GM23338 (cell line): ENCODE data around the gene HNRNPR. TPM values are rescaled to one million over a fixed set of nuclear protein-coding genes. Genes with fewer than 3 reads are reported as not detected.

Experiments used
- ATAC-seq: fragments of 200-7000 bp; cut with Tn5 transposase; 3 replicates; pipeline ENCODE4 v1.9.1; 2020
- DNase-seq: peaks from one replicate; pipeline ENCODE4 v3.0.0-alpha.2; 2015; ENCODE audit warnings: low spot score
- H2AFZ ChIP-seq: fragments of 200-600 bp; sonication (generic); 2 replicates; pipeline ENCODE4 v1.8.0; 2016; ENCODE audit warnings: antibody characterized with exemption, mild to moderate bottlenecking, moderate library complexity
- H3F3A ChIP-seq: fragments of 200-600 bp; sonication (generic); replicated peaks from 2 replicates; pipeline ENCODE4 v1.8.0; 2017; ENCODE audit warnings: antibody characterized with exemption, mixed run types, low read depth
- H3K27ac ChIP-seq: fragments of 200-600 bp; sonication (generic); 2 replicates; pipeline ENCODE4 v1.6.1; 2016; ENCODE audit warnings: low read depth
- H3K27me3 ChIP-seq: fragments of 200-600 bp; sonication (generic); 2 replicates; pipeline ENCODE4 v1.8.0; 2016; ENCODE audit warnings: mild to moderate bottlenecking, mixed run types, moderate library complexity; ENCODE audit not compliant: insufficient read depth
- H3K36me3 ChIP-seq: fragments of 200-600 bp; sonication (generic); 2 replicates; pipeline ENCODE4 v1.8.0; 2016; ENCODE audit warnings: mild to moderate bottlenecking; ENCODE audit not compliant: insufficient read depth
- H3K4me1 ChIP-seq: fragments of 200-600 bp; sonication (generic); 2 replicates; pipeline ENCODE4 v1.8.0; 2016; ENCODE audit warnings: mild to moderate bottlenecking, moderate library complexity; ENCODE audit not compliant: insufficient read depth
- H3K4me2 ChIP-seq: fragments of 200-600 bp; sonication (generic); 2 replicates; pipeline ENCODE4 v1.7.1; 2017; ENCODE audit warnings: mixed run types
- H3K4me3 ChIP-seq: fragments of 200-600 bp; sonication (generic); 2 replicates; pipeline ENCODE4 v1.6.1; 2016; ENCODE audit warnings: mixed run types
- H3K79me2 ChIP-seq: fragments of 200-600 bp; sonication (generic); replicated peaks from 2 replicates; pipeline ENCODE4 v1.8.0; 2017; ENCODE audit warnings: mild to moderate bottlenecking; ENCODE audit not compliant: insufficient read depth
- H3K9me2 ChIP-seq: fragments of 200-600 bp; sonication (generic); 2 replicates; pipeline ENCODE4 v1.8.0; 2017; ENCODE audit not compliant: insufficient read depth
- H4K20me1 ChIP-seq: fragments of 200-600 bp; sonication (generic); replicated peaks from 2 replicates; pipeline ENCODE4 v1.8.0; 2017; ENCODE audit warnings: mild to moderate bottlenecking; ENCODE audit not compliant: insufficient read depth
- H3K27ac Mint-ChIP-seq: 2 replicates; pipeline ENCODE4 v1.8.0; 2020; ENCODE audit warnings: inconsistent platforms, mild to moderate bottlenecking, moderate library complexity, mixed read lengths
- H3K27me3 Mint-ChIP-seq: 3 replicates; pipeline ENCODE4 v1.8.0; 2022; ENCODE audit warnings: low read depth, mild to moderate bottlenecking, moderate library complexity, mixed read lengths, inconsistent platforms; ENCODE audit not compliant: insufficient read depth, poor library complexity
- H3K36me3 Mint-ChIP-seq: 3 replicates; pipeline ENCODE4 v1.8.0; 2021; ENCODE audit warnings: low read depth, mild to moderate bottlenecking, inconsistent platforms, moderate library complexity, mixed read lengths
- H3K4me1 Mint-ChIP-seq: 3 replicates; pipeline ENCODE4 v1.8.0; 2020; ENCODE audit warnings: mild to moderate bottlenecking, inconsistent platforms, mixed read lengths
- H3K4me3 Mint-ChIP-seq: 3 replicates; pipeline ENCODE4 v1.8.0; 2021; ENCODE audit warnings: moderate library complexity, mild to moderate bottlenecking, inconsistent platforms, mixed read lengths
- H3K9me3 Mint-ChIP-seq: 3 replicates; pipeline ENCODE4 v1.8.0; 2020; ENCODE audit warnings: moderate library complexity, mild to moderate bottlenecking, inconsistent platforms, mixed read lengths
- CREB1 ChIP-seq: fragments of 250-450 bp; sonication (Bioruptor Pico); IDR thresholded peaks from 2 replicates; pipeline ENCODE4 v1.5.0; 2020; ENCODE audit warnings: low read depth, mild to moderate bottlenecking, moderate library complexity
- CTCF ChIP-seq, 2 experiments: fragments of 200-600 bp in 1 of 2; sonication (generic) in 1 of 2; conservative IDR thresholded peaks; 2 replicates each; pipeline versions ENCODE4 v1.5.1 to v1.6.1; 2016 to 2017; ENCODE audit warnings: antibody characterized with exemption in 2 of 2, low read depth in 2 of 2, mild to moderate bottlenecking in 2 of 2, moderate library complexity in 1 of 2
- JUNB ChIP-seq: IDR thresholded peaks from one replicate; pipeline ENCODE4 v1.6.1; 2016; ENCODE audit warnings: antibody characterized with exemption; ENCODE audit not compliant: unreplicated experiment
- POLR2AphosphoS5 ChIP-seq: IDR thresholded peaks from 2 replicates; pipeline ENCODE4 v1.6.1; 2016; ENCODE audit warnings: antibody characterized with exemption, low read depth
- STAT1 ChIP-seq: IDR thresholded peaks from one replicate; pipeline ENCODE4 v1.6.1; 2016; ENCODE audit warnings: antibody characterized with exemption; ENCODE audit not compliant: unreplicated experiment
- polyA plus RNA-seq: library from polyadenylated mRNA; unstranded; fragments of >200 nt; fragmentation: Nextera tagmentation; extraction: Ambion mirVana; gene quantifications from 2 replicates; pipeline ENCODE4 v1.2.1, GENCODE V29; 2016
- total RNA-seq: library from RNA; depleted of rRNA; stranded (reverse); fragments of >200 nt; shearing (Covaris generic); gene quantifications from 2 replicates; pipeline ENCODE4 v1.2.3, GENCODE V29; 2014
- TF ChIP-seq, protein P1 (sequence below): fragments of 250-450 bp; sonication (Bioruptor Pico); IDR thresholded peaks from 2 replicates; pipeline ENCODE4 v1.5.0; 2020; ENCODE audit warnings: mild to moderate bottlenecking, moderate library complexity

HNRNPR gene
- total and polyA plus RNA-seq, 2 experiments from 2014 or later, result 147 to 200 TPM

- H3K4me1 Mint-ChIP-seq, result peaks cover 22% of the 10 kb centered on the region
- ATAC-seq, result no peak
- H3K27ac ChIP-seq, result no peak overlapping the region
- H3K27me3 Mint-ChIP-seq, result peaks cover 57% of the 10 kb centered on the region
- no peak overlapping the region for H2AFZ ChIP-seq
- peaks cover 27% of the 10 kb centered on the region for H3K4me1 ChIP-seq
- no peaks in the 10 kb centered on the region; the same call in 2 of the 3 replicates for H3K9me3 Mint-ChIP-seq
- H3K4me3 ChIP-seq, result no peak overlapping the region
- H3K36me3 ChIP-seq, result no peaks in the 10 kb centered on the region
- H3K27ac Mint-ChIP-seq, result no peak overlapping the region
- peaks cover 30% of the 10 kb centered on the region for H4K20me1 ChIP-seq
- no peak overlapping the region for H3K4me3 Mint-ChIP-seq
- TF ChIP-seq JUNB (no peak), STAT1 (no peak), CREB1 (CRISPR knock-in tag) (no peak), POLR2AphosphoS5 (no peak), CTCF (conservative IDR thresholded peaks at IDR 0.05; ENCODE audit: low read depth in 2 of 2) (no peak)
- TF ChIP-seq, protein P1, sequence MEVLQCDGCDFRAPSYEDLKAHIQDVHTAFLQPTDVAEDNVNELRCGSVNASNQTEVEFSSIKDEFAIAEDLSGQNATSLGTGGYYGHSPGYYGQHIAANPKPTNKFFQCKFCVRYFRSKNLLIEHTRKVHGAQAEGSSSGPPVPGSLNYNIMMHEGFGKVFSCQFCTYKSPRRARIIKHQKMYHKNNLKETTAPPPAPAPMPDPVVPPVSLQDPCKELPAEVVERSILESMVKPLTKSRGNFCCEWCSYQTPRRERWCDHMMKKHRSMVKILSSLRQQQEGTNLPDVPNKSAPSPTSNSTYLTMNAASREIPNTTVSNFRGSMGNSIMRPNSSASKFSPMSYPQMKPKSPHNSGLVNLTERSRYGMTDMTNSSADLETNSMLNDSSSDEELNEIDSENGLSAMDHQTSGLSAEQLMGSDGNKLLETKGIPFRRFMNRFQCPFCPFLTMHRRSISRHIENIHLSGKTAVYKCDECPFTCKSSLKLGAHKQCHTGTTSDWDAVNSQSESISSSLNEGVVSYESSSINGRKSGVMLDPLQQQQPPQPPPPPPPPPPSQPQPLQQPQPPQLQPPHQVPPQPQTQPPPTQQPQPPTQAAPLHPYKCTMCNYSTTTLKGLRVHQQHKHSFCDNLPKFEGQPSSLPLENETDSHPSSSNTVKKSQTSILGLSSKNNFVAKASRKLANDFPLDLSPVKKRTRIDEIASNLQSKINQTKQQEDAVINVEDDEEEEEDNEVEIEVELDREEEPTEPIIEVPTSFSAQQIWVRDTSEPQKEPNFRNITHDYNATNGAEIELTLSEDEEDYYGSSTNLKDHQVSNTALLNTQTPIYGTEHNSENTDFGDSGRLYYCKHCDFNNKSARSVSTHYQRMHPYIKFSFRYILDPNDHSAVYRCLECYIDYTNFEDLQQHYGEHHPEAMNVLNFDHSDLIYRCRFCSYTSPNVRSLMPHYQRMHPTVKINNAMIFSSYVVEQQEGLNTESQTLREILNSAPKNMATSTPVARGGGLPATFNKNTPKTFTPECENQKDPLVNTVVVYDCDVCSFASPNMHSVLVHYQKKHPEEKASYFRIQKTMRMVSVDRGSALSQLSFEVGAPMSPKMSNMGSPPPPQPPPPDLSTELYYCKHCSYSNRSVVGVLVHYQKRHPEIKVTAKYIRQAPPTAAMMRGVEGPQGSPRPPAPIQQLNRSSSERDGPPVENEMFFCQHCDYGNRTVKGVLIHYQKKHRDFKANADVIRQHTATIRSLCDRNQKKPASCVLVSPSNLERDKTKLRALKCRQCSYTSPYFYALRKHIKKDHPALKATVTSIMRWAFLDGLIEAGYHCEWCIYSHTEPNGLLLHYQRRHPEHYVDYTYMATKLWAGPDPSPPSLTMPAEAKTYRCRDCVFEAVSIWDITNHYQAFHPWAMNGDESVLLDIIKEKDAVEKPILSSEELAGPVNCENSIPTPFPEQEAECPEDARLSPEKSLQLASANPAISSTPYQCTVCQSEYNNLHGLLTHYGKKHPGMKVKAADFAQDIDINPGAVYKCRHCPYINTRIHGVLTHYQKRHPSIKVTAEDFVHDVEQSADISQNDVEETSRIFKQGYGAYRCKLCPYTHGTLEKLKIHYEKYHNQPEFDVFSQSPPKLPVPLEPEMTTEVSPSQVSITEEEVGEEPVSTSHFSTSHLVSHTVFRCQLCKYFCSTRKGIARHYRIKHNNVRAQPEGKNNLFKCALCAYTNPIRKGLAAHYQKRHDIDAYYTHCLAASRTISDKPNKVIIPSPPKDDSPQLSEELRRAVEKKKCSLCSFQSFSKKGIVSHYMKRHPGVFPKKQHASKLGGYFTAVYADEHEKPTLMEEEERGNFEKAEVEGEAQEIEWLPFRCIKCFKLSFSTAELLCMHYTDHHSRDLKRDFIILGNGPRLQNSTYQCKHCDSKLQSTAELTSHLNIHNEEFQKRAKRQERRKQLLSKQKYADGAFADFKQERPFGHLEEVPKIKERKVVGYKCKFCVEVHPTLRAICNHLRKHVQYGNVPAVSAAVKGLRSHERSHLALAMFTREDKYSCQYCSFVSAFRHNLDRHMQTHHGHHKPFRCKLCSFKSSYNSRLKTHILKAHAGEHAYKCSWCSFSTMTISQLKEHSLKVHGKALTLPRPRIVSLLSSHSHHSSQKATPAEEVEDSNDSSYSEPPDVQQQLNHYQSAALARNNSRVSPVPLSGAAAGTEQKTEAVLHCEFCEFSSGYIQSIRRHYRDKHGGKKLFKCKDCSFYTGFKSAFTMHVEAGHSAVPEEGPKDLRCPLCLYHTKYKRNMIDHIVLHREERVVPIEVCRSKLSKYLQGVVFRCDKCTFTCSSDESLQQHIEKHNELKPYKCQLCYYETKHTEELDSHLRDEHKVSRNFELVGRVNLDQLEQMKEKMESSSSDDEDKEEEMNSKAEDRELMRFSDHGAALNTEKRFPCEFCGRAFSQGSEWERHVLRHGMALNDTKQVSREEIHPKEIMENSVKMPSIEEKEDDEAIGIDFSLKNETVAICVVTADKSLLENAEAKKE, result no peak
- DNase-seq, result no peak
- no peaks in the 10 kb centered on the region for H3K36me3 Mint-ChIP-seq
- H3K9me2 ChIP-seq, result no peaks in the 10 kb centered on the region
- H3K4me2 ChIP-seq, result no peak overlapping the region
- H3K27me3 ChIP-seq, result peaks cover 61% of the 10 kb centered on the region
- H3K79me2 ChIP-seq, result peaks cover 28% of the 10 kb centered on the region
- peaks cover 5% of the 10 kb centered on the region; the same call in 1 of the 2 replicates for H3F3A ChIP-seq
Observed at GRCh38 chr1:23345920-23346319, 1.8 kb upstream of the HNRNPR start.
